ENCODE measurements around the gene SUSD2.

GRCh38 chr22:24175160-24175808 is 6.0 kb upstream of the SUSD2 start:
- TF ChIP-seq CTCF (optimal IDR thresholded peaks at IDR 0.05 in 1 of 3, IDR thresholded peaks at IDR 0.05 in 1 of 3, conservative IDR thresholded peaks at IDR 0.05 in 1 of 3; ENCODE audit: extremely low read depth in 1 of 3, insufficient read depth in 2 of 3, low read length in 3 of 3) (peak; percentile 76 to 95 (median 90)), EZH2 (IDR thresholded peaks at IDR 0.05; ENCODE audit: low read length) (no peak)

All from keratinocyte (primary cell).